HFFc6 (cell line): ENCODE results near the gene RAB26. TPM values are rescaled to one million over a fixed set of nuclear protein-coding genes. Genes with fewer than 3 reads are reported as not detected.
A peak's percentile ranks its signal among the peaks of the same experiment; 100 is the strongest.

Experiments
- DNase-seq: peaks from one replicate; pipeline ENCODE4 v3.0.0-alpha.2; 2018
- H3K27ac Mint-ChIP-seq: 2 replicates; pipeline ENCODE4 v1.8.0; 2020; ENCODE audit warnings: mild to moderate bottlenecking, mixed read lengths
- H3K27me3 Mint-ChIP-seq: 2 replicates; pipeline ENCODE4 v1.8.0; 2021; ENCODE audit warnings: mild to moderate bottlenecking, moderate library complexity, mixed read lengths; ENCODE audit not compliant: insufficient read depth
- H3K36me3 Mint-ChIP-seq: 2 replicates; pipeline ENCODE4 v1.8.0; 2021; ENCODE audit warnings: low read depth, mixed read lengths
- H3K4me1 Mint-ChIP-seq: 2 replicates; pipeline ENCODE4 v1.8.0; 2020; ENCODE audit warnings: low read depth, mixed read lengths
- H3K4me3 Mint-ChIP-seq: 2 replicates; pipeline ENCODE4 v1.8.0; 2020; ENCODE audit warnings: mild to moderate bottlenecking, moderate library complexity, mixed read lengths
- H3K9me3 Mint-ChIP-seq: 2 replicates; pipeline ENCODE4 v1.8.0; 2020; ENCODE audit warnings: mild to moderate bottlenecking, mixed read lengths
- total RNA-seq, 6 experiments: library from RNA; stranded (reverse); fragmentation: NEBNext Ultra II Directional; extraction: Animal tissue kit (Norgen Biotek cat#: 25700); gene quantifications; 2 replicates in 1 of 6; 3 replicates in 5 of 6; pipeline ENCODE4 v1.2.3, GENCODE V29; 2021
- TF ChIP-seq, protein P1 (sequence below): fragments of 200-600 bp; sonication (generic); IDR thresholded peaks from 2 replicates; pipeline ENCODE4 v1.5.0; 2021; ENCODE audit warnings: antibody characterized with exemption, mild to moderate bottlenecking

Gene RAB26
- total RNA-seq, 6 experiments from 2014 or later = 0.31 to 1.2 (median 0.65) TPM

DNA sequence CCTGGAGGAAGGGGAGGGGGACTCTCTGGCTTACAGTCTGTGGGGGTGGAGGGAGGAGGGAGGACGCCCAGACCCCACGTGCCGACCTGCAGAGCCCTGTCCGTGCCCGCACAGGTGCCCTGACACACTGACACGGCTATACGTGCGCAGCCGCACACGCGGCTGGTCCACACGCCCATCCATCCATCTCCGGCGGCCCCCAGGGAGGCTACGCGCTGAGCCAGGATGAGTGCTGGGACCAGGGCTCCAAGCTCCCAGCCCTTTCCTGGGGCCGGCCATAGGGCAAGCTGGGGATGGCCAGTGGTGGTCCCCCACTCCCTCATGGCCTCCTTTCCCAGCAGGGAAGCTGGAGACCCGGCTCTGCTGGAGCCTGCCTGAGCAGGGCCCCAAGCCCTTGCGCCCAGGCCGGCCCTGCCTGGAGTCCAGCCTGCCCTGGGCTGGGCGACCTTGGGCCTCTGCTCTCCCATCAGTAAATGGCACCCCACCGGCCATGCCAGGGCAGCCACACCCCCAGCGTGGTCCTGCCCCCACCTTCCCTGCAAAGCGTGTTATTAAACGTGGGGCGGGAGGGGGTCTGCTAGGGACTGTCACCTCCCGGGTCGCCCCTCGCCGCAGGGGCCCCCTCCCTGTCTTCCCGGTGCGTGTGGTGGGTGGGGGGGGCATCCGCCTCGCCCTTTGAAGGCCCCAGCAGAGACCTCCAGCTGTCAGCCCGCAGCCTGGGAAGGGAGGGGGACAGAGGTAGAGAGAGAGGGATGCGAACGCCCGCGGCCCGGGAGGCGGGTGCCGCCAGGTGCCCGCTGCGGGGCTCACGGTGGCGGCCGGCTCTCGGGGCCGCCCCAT lies 47.1 kb downstream of the RAB26 start:
- Mint-ChIP-seq H3K9me3 (no peaks in the 10 kb centered on the region), H3K27ac (no peak overlapping the region), H3K4me1 (no peaks in the 10 kb centered on the region; the same call in 1 of the 2 replicates), H3K27me3 (peaks cover 16% of the 10 kb centered on the region), H3K36me3 (no peaks in the 10 kb centered on the region), H3K4me3 (no peak overlapping the region)
- TF ChIP-seq, protein P1, sequence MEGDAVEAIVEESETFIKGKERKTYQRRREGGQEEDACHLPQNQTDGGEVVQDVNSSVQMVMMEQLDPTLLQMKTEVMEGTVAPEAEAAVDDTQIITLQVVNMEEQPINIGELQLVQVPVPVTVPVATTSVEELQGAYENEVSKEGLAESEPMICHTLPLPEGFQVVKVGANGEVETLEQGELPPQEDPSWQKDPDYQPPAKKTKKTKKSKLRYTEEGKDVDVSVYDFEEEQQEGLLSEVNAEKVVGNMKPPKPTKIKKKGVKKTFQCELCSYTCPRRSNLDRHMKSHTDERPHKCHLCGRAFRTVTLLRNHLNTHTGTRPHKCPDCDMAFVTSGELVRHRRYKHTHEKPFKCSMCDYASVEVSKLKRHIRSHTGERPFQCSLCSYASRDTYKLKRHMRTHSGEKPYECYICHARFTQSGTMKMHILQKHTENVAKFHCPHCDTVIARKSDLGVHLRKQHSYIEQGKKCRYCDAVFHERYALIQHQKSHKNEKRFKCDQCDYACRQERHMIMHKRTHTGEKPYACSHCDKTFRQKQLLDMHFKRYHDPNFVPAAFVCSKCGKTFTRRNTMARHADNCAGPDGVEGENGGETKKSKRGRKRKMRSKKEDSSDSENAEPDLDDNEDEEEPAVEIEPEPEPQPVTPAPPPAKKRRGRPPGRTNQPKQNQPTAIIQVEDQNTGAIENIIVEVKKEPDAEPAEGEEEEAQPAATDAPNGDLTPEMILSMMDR = no peak
- DNase-seq = no peak

- Mint-ChIP-seq H3K36me3 (no peaks in the 10 kb centered on the region), H3K9me3 (no peaks in the 10 kb centered on the region)
Measured at GRCh38 chr16:2196162-2196980, 47.9 kb downstream of the RAB26 start, which contains the start of gene CASKIN1. TSS of gene CASKIN1 (minus strand) at chr16:2196605. CDS start at chr16:2196432, 173 bp downstream.

DNA sequence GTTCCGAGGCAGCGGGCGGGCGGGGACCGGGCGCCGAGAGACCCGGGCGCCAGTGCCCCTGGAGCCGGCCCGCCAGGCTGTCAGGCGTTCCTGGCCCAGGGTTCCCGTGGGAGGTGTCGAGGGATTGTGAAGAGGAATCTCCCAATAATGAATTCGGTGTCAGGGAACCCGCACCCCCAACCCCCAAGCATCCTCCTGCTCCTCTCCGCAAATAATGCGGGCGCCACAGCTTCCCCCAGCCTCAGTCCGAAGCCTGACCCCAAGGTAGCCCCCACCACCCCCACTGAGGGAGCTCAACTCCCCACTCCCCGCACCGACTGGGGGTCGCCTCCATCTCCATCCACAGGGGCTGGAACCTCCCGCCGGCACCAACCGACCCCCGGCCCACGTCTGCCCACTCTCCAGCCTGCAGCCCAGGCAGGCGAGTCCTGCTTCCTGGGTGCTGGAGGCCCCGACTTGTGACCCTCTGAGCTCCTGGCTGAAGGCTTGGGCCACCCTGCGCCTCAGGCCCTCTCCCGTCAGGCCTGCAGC lies 48.6 kb downstream of the RAB26 start:
- H3K27ac Mint-ChIP-seq = no peak overlapping the region
- H3K9me3 Mint-ChIP-seq = no peaks in the 10 kb centered on the region
- peaks cover 18% of the 10 kb centered on the region for H3K27me3 Mint-ChIP-seq
- TF ChIP-seq, protein P1 = no peak
- no peaks in the 10 kb centered on the region for H3K36me3 Mint-ChIP-seq
- no peak overlapping the region for H3K4me3 Mint-ChIP-seq
- no peak for DNase-seq
- no peaks in the 10 kb centered on the region; the same call in 1 of the 2 replicates for H3K4me1 Mint-ChIP-seq

More at GRCh38 chr16:2196162-2196980, 47.9 kb downstream of the RAB26 start, which contains the start of gene CASKIN1:
- Mint-ChIP-seq H3K4me3 (no peak within 1 kb of the TSS), H3K27me3 (peaks cover 18% of the 10 kb centered on the region), H3K27ac (no peak within 1 kb of the TSS), H3K4me1 (no peaks in the 10 kb centered on the region; the same call in 1 of the 2 replicates)
- DNase-seq = no peak
- TF ChIP-seq, protein P1 = no peak

- H3K4me1 Mint-ChIP-seq = no peaks in the 10 kb centered on the region; the same call in 1 of the 2 replicates
- H3K36me3 Mint-ChIP-seq = no peaks in the 10 kb centered on the region
- peaks cover 18% of the 10 kb centered on the region for H3K27me3 Mint-ChIP-seq
- peak overlapping the region; percentile 26; the same call in 1 of the 2 replicates for H3K4me3 Mint-ChIP-seq
- H3K27ac Mint-ChIP-seq = no peak overlapping the region
- no peak for DNase-seq
- H3K9me3 Mint-ChIP-seq = no peaks in the 10 kb centered on the region
- TF ChIP-seq, protein P1 = no peak
Measured at GRCh38 chr16:2197765-2198164, 49.3 kb downstream of the RAB26 start.

GRCh38 chr16:2198283-2198682 lies 49.9 kb downstream of the RAB26 start:
- Mint-ChIP-seq H3K27ac (no peak overlapping the region), H3K9me3 (no peaks in the 10 kb centered on the region), H3K4me3 (no peak overlapping the region), H3K4me1 (no peaks in the 10 kb centered on the region; the same call in 1 of the 2 replicates), H3K27me3 (peaks cover 18% of the 10 kb centered on the region), H3K36me3 (no peaks in the 10 kb centered on the region)
- TF ChIP-seq, protein P1 = no peak
- no peak for DNase-seq
